SK-N-SH (cell line): ENCODE results near the gene DYRK4. TPM values are rescaled to one million over a fixed set of nuclear protein-coding genes. Genes with fewer than 3 reads are reported as not detected.

ENCODE experiments used
- CTCF ChIA-PET: fragments of 300-600, 350-600 bp; formaldehyde crosslinking; extraction: SDS; loops from one replicate; lab custom pipeline; 2021; lab: Yijun Ruan, JAX
- POLR2A ChIA-PET: fragments of 350-600 bp; sonication (Branson Sonifier 250); formaldehyde crosslinking; extraction: SDS; loops from one replicate; lab custom pipeline; 2020; ENCODE audit warnings: antibody characterized with exemption, inconsistent platforms; lab: Yijun Ruan, JAX
- DNase-seq: peaks from one replicate; pipeline ENCODE4 v3.0.0; 2012
- H2AFZ ChIP-seq: fragments of 200-600 bp; sonication (generic); 2 replicates; pipeline ENCODE4 v1.8.1; 2016; ENCODE audit warnings: antibody characterized with exemption, mild to moderate bottlenecking, low read depth
- H3F3A ChIP-seq: fragments of 200-600 bp; sonication (generic); replicated peaks from 2 replicates; pipeline ENCODE3; 2016; ENCODE audit warnings: antibody characterized with exemption, mild to moderate bottlenecking; ENCODE audit not compliant: insufficient read depth
- H3K27ac ChIP-seq, 2 experiments: fragments of 200-500 bp in 1 of 2; fragments of 200-600 bp in 1 of 2; sonication (Bioruptor generic) in 1 of 2; sonication (generic), shearing (Covaris generic) in 1 of 2; 2 replicates each; pipeline versions ENCODE4 v1.5.1 to v1.6.1; 2014 to 2016; ENCODE audit warnings: low read depth in 2 of 2, inconsistent platforms in 1 of 2, low read length in 1 of 2, mild to moderate bottlenecking in 1 of 2, mixed read lengths in 1 of 2
- H3K27me3 ChIP-seq: fragments of 200-600 bp; sonication (generic), shearing (Covaris generic); 2 replicates; pipeline ENCODE4 v1.6.1; 2016; ENCODE audit warnings: mixed run types; ENCODE audit not compliant: insufficient read depth
- H3K36me3 ChIP-seq, 2 experiments: fragments of 200-500 bp in 1 of 2; fragments of 200-600 bp in 1 of 2; sonication (Bioruptor generic) in 1 of 2; sonication (generic) in 1 of 2; replicated peaks in 1 of 2; 2 replicates each; pipeline versions ENCODE3 to v1.5.1; 2014 to 2016; ENCODE audit warnings: low read length in 1 of 2, mild to moderate bottlenecking in 1 of 2; ENCODE audit not compliant: insufficient read depth in 2 of 2, control insufficient read depth in 1 of 2
- H3K4me1 ChIP-seq, 2 experiments: fragments of 200-500 bp in 1 of 2; fragments of 200-600 bp in 1 of 2; sonication (Bioruptor generic) in 1 of 2; sonication (generic), shearing (Covaris generic) in 1 of 2; 2 replicates each; pipeline versions ENCODE4 v1.5.1 to v1.6.1; 2014 to 2016; ENCODE audit warnings: low read depth in 1 of 2, low read length in 1 of 2, mixed run types in 1 of 2; ENCODE audit not compliant: insufficient read depth in 2 of 2, control insufficient read depth in 1 of 2
- H3K4me2 ChIP-seq: fragments of 200-600 bp; sonication (generic), shearing (Covaris generic); 2 replicates; pipeline ENCODE4 v1.6.1; 2017; ENCODE audit warnings: mixed run types
- H3K4me3 ChIP-seq, 2 experiments: fragments of 200-500 bp in 1 of 2; fragments of 200-600 bp in 1 of 2; sonication (Bioruptor generic) in 1 of 2; sonication (generic), shearing (Covaris generic) in 1 of 2; 2 replicates each; pipeline versions ENCODE4 v1.5.1 to v1.8.1; 2014 to 2016; ENCODE audit warnings: low read depth in 2 of 2, inconsistent platforms in 1 of 2, low read length in 1 of 2, mild to moderate bottlenecking in 1 of 2, mixed read lengths in 1 of 2, moderate library complexity in 1 of 2
- H3K79me2 ChIP-seq: fragments of 200-600 bp; sonication (generic); 2 replicates; pipeline ENCODE4 v1.8.1; 2017; ENCODE audit warnings: mild to moderate bottlenecking; ENCODE audit not compliant: insufficient read depth
- H3K9ac ChIP-seq: fragments of 200-600 bp; sonication (generic); 2 replicates; pipeline ENCODE4 v1.6.1; 2017; ENCODE audit warnings: mixed run types
- H3K9me2 ChIP-seq: fragments of 200-600 bp; sonication (generic); 2 replicates; pipeline ENCODE4 v1.6.1; 2017; ENCODE audit warnings: mixed run types
- H3K9me3 ChIP-seq: fragments of 200-600 bp; sonication (generic); 2 replicates; pipeline ENCODE4 v1.6.1; 2017; ENCODE audit warnings: mixed run types, mild to moderate bottlenecking, moderate library complexity
- H4K20me1 ChIP-seq: fragments of 200-600 bp; sonication (generic); 2 replicates; pipeline ENCODE4 v1.6.1; 2017; ENCODE audit warnings: mild to moderate bottlenecking, mixed run types; ENCODE audit not compliant: insufficient read depth
- CHD2 ChIP-seq: fragments of 150-350 bp; IDR thresholded peaks from 2 replicates; pipeline ENCODE4 v1.6.1; 2018; ENCODE audit warnings: low read length; ENCODE audit not compliant: partially characterized antibody
- FOXM1 ChIP-seq: IDR thresholded peaks from 2 replicates; pipeline ENCODE4 v1.4.0; 2012; ENCODE audit warnings: low read depth, mild to moderate bottlenecking
- GABPA ChIP-seq: IDR thresholded peaks from 2 replicates; pipeline ENCODE4 v1.4.0; 2012; ENCODE audit warnings: low read depth, mild to moderate bottlenecking
- JUND ChIP-seq: IDR thresholded peaks from 2 replicates; pipeline ENCODE4 v1.4.0; 2012
- MEF2A ChIP-seq: IDR thresholded peaks from 2 replicates; pipeline ENCODE4 v1.4.0; 2012; ENCODE audit warnings: low read depth, borderline replicate concordance
- MXI1 ChIP-seq: IDR thresholded peaks from 2 replicates; pipeline ENCODE4 v1.6.1; 2012; ENCODE audit warnings: mild to moderate bottlenecking, low read depth, low read length, improper control_type of control experiment
- POLR2AphosphoS5 ChIP-seq: IDR thresholded peaks from 2 replicates; pipeline ENCODE4 v1.6.1; 2012; ENCODE audit warnings: low read depth, low read length
- RAD21 ChIP-seq: IDR thresholded peaks from 2 replicates; pipeline ENCODE4 v1.6.1; 2012; ENCODE audit warnings: mild to moderate bottlenecking, low read length
- RCOR1 ChIP-seq: fragments of 150-350 bp; IDR thresholded peaks from 2 replicates; pipeline ENCODE4 v1.6.1; 2017; ENCODE audit warnings: antibody characterized with exemption, low read length
- RXRA ChIP-seq: IDR thresholded peaks from 2 replicates; pipeline ENCODE4 v1.4.0; 2012; ENCODE audit warnings: low read depth, mild to moderate bottlenecking, borderline replicate concordance
- SIN3A ChIP-seq: IDR thresholded peaks from 2 replicates; pipeline ENCODE4 v1.6.1; 2012; ENCODE audit warnings: low read depth, mild to moderate bottlenecking, low read length, moderate library complexity, borderline replicate concordance
- TAF1 ChIP-seq: IDR thresholded peaks from 2 replicates; pipeline ENCODE4 v1.6.1; 2012; ENCODE audit warnings: low read depth, mild to moderate bottlenecking, low read length, moderate library complexity, borderline replicate concordance
- TCF12 ChIP-seq: IDR thresholded peaks from 2 replicates; pipeline ENCODE4 v1.4.0; 2012
- WGBS: methylation state at CpG from one replicate; pipeline ENCODE4 v1.1.6; 2017; ENCODE audit warnings: low lambda C conversion rate; 5-methylcytosine and 5-hydroxymethylcytosine counted together
- polyA plus RNA-seq, 3 experiments: library from polyadenylated mRNA; depleted of rRNA; stranded (reverse); fragments of >200 nt; gene quantifications; 2 replicates each; pipeline ENCODE4 v1.2.3, GENCODE V29; 2012
- TF ChIP-seq, protein P1 (sequence below): fragments of 200-600 bp; sonication (generic); IDR thresholded peaks from 2 replicates; pipeline ENCODE4 v1.6.1; 2017; ENCODE audit warnings: antibody characterized with exemption, mild to moderate bottlenecking, moderate library complexity
- TF ChIP-seq, protein P2 (sequence below): fragments of 150-350 bp; IDR thresholded peaks from 2 replicates; pipeline ENCODE4 v1.6.1; 2016; ENCODE audit warnings: mild to moderate bottlenecking, low read depth, low read length
- TF ChIP-seq, protein P3 (sequence below): IDR thresholded peaks from 2 replicates; pipeline ENCODE4 v1.6.1; 2012; ENCODE audit warnings: mild to moderate bottlenecking, low read depth, low read length, moderate library complexity
- TF ChIP-seq, protein P4 (sequence below): IDR thresholded peaks from 2 replicates; pipeline ENCODE4 v1.4.0; 2012; ENCODE audit warnings: low read depth, borderline replicate concordance

Gene DYRK4
- polyA plus RNA-seq, 1 of the 3 experiments (the other 2 are of a cell fraction), result 38.6 TPM

DNA sequence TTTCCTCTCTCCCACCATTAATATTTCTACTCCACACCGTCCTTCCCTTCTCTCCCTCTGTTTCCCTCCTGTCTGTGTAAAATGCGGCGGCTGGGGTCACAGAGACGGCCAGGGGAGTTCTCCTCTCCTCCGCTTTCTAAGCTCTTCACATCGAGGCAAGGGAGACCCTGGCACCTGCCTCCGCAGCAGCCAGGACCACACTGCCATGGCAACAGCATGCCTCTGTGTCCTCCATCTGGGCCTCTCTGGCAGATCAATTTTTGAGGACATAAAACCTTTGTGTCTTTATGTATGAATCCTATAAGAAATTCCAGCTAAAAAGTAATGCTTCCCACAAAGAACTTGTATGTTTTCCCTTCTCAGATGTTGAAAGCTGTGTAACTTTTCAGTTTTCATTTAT lies 41.4 kb downstream of the DYRK4 start:
- Histone ChIP-seq H3K79me2 (peaks cover 12% of the 10 kb centered on the region), H4K20me1 (no peaks in the 10 kb centered on the region), H3K4me3 (no peak overlapping the region), H3K27me3 (peaks cover 31% of the 10 kb centered on the region; the same call in 1 of the 2 replicates), H3F3A (no peaks in the 10 kb centered on the region), H3K9me3 (no peaks in the 10 kb centered on the region), H3K36me3 (peaks cover 0 to 2% of the 10 kb centered on the region in 2 experiments), H3K4me2 (no peak overlapping the region), H3K27ac (no peak overlapping the region), H3K9ac (no peak overlapping the region), H2AFZ (no peak overlapping the region), H3K4me1 (peaks cover 0 to 19% of the 10 kb centered on the region in 2 experiments; a peak in 2 of 4 replicates), H3K9me2 (no peaks in the 10 kb centered on the region)
- POLR2A ChIA-PET, result no interaction called here
- TF ChIP-seq MXI1 (no peak), CHD2 (no peak), TAF1 (no peak), RAD21 (no peak), TCF12 (no peak), MEF2A (no peak), RCOR1 (no peak), GABPA (no peak), JUND (no peak), SIN3A (no peak), FOXM1 (no peak), RXRA (no peak), POLR2AphosphoS5 (no peak)
- TF ChIP-seq, protein P1, sequence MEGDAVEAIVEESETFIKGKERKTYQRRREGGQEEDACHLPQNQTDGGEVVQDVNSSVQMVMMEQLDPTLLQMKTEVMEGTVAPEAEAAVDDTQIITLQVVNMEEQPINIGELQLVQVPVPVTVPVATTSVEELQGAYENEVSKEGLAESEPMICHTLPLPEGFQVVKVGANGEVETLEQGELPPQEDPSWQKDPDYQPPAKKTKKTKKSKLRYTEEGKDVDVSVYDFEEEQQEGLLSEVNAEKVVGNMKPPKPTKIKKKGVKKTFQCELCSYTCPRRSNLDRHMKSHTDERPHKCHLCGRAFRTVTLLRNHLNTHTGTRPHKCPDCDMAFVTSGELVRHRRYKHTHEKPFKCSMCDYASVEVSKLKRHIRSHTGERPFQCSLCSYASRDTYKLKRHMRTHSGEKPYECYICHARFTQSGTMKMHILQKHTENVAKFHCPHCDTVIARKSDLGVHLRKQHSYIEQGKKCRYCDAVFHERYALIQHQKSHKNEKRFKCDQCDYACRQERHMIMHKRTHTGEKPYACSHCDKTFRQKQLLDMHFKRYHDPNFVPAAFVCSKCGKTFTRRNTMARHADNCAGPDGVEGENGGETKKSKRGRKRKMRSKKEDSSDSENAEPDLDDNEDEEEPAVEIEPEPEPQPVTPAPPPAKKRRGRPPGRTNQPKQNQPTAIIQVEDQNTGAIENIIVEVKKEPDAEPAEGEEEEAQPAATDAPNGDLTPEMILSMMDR, result no peak
- TF ChIP-seq, protein P2, sequence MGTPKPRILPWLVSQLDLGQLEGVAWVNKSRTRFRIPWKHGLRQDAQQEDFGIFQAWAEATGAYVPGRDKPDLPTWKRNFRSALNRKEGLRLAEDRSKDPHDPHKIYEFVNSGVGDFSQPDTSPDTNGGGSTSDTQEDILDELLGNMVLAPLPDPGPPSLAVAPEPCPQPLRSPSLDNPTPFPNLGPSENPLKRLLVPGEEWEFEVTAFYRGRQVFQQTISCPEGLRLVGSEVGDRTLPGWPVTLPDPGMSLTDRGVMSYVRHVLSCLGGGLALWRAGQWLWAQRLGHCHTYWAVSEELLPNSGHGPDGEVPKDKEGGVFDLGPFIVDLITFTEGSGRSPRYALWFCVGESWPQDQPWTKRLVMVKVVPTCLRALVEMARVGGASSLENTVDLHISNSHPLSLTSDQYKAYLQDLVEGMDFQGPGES, result no peak
- TF ChIP-seq, protein P3, sequence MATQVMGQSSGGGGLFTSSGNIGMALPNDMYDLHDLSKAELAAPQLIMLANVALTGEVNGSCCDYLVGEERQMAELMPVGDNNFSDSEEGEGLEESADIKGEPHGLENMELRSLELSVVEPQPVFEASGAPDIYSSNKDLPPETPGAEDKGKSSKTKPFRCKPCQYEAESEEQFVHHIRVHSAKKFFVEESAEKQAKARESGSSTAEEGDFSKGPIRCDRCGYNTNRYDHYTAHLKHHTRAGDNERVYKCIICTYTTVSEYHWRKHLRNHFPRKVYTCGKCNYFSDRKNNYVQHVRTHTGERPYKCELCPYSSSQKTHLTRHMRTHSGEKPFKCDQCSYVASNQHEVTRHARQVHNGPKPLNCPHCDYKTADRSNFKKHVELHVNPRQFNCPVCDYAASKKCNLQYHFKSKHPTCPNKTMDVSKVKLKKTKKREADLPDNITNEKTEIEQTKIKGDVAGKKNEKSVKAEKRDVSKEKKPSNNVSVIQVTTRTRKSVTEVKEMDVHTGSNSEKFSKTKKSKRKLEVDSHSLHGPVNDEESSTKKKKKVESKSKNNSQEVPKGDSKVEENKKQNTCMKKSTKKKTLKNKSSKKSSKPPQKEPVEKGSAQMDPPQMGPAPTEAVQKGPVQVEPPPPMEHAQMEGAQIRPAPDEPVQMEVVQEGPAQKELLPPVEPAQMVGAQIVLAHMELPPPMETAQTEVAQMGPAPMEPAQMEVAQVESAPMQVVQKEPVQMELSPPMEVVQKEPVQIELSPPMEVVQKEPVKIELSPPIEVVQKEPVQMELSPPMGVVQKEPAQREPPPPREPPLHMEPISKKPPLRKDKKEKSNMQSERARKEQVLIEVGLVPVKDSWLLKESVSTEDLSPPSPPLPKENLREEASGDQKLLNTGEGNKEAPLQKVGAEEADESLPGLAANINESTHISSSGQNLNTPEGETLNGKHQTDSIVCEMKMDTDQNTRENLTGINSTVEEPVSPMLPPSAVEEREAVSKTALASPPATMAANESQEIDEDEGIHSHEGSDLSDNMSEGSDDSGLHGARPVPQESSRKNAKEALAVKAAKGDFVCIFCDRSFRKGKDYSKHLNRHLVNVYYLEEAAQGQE, result no peak
- TF ChIP-seq, protein P4, sequence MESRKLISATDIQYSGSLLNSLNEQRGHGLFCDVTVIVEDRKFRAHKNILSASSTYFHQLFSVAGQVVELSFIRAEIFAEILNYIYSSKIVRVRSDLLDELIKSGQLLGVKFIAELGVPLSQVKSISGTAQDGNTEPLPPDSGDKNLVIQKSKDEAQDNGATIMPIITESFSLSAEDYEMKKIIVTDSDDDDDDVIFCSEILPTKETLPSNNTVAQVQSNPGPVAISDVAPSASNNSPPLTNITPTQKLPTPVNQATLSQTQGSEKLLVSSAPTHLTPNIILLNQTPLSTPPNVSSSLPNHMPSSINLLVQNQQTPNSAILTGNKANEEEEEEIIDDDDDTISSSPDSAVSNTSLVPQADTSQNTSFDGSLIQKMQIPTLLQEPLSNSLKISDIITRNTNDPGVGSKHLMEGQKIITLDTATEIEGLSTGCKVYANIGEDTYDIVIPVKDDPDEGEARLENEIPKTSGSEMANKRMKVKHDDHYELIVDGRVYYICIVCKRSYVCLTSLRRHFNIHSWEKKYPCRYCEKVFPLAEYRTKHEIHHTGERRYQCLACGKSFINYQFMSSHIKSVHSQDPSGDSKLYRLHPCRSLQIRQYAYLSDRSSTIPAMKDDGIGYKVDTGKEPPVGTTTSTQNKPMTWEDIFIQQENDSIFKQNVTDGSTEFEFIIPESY, result no peak
- no peak for DNase-seq
- 22% methylated on average over 7 of the region's 7 CpGs for WGBS
- CTCF ChIA-PET, result interaction anchor here (0.9 to 2.9 kb wide), 6 partner anchors 10 to 159 kb away, joined by 3 to 21 read pairs (median 4); partner anchors contain the start of genes AKAP3 and NDUFA9
